ENCODE results near the gene DNAJC7.

The DNAJC7 gene, protein sequence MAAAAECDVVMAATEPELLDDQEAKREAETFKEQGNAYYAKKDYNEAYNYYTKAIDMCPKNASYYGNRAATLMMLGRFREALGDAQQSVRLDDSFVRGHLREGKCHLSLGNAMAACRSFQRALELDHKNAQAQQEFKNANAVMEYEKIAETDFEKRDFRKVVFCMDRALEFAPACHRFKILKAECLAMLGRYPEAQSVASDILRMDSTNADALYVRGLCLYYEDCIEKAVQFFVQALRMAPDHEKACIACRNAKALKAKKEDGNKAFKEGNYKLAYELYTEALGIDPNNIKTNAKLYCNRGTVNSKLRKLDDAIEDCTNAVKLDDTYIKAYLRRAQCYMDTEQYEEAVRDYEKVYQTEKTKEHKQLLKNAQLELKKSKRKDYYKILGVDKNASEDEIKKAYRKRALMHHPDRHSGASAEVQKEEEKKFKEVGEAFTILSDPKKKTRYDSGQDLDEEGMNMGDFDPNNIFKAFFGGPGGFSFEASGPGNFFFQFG

DNA sequence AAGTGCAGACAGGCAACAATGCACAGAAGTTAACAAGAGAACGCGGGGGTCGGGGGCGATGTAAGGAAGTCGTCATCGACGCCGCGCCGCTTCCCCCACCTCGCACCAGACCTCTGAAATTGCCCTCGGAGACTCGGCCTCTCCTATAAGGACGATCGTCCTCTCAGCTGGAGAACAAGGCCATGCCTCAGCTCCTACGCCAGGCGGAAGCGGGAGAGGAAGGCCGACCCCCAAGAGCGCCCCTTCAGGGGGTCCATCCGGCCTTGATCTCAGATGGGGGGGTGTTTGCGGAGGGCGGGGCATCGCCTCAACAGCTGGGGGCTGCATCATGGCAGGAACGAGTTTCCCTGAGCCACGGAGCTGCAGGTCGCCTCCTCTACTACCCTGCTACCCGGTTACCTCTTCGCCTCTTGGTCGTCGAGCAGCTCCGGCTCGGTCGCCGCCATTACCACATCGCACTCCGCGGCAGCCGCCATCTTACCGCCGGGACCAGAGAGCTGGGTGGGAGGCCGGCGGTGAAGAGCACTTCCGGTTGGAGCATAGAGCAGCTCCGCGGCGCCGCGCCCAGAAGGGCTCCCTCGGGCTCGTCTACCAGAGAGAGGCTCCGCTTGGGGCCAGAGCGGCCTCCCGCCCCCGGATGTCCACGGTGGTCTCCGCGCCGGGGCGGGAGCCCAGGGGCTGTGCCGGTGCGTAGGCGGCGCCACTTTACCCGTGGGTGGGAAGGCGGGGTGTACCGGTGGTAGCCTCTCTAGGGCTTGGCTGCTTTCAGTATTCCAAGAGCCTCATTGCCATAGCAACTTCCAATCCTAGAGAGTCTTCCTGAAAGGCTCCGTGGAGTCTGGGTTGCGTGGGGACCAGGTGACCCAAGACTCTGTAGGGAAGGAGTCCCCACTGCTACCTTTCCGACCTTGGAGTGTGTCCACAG, at the start of gene DNAJC7:
DNAJC7 (minus strand) TSS at position 499 of the 925 bp plus-strand sequence; CDS start at position 476, 23 bp downstream.
- peak; percentile 80 to 88 for DNase-seq (ENCODE audit: low read depth in 2 of 2)

DNA sequence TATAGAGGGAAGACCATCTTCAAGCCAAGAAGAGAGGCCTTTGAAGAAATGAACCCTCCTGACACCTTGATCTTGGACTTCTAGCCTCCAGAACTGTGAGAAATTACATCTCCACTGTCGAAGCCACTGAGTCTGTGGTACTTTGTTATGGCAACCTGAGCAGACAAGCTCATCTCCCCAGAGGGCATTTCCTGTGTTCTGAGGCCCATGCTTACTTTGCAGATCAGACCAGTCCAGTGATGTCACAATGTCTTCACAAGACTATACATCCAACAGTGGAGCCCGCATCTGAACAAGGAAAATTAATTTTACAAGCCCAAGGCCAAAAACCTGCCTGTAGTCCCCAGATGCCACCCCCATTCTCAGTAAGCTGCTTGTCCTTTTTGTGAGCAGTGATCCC, 48.0 kb upstream of the DNAJC7 start:
- no peak for DNase-seq (ENCODE audit: low read depth in 2 of 2)

DNA sequence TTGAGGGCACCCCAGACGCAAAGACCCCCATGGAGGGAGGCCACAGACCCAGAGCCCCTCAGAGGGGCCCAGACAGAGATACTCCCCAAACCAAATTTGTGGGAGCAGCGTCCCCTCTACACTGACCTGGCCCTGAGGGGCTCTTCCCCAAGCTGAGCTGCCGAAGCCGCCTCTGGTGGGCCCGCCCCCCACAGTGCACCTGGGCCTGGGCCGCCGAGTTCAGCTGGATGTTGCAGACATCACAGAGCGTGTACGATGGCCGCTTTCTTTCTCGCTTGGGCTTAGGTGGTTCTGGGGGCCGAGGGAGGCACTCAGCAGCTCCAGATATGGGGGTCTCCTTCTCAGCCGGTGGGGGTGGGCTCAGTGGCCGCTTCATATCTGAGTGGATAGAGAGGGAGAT, 45.4 kb upstream of the DNAJC7 start:
- DNase-seq (ENCODE audit: low read depth in 2 of 2), result no peak

DNA sequence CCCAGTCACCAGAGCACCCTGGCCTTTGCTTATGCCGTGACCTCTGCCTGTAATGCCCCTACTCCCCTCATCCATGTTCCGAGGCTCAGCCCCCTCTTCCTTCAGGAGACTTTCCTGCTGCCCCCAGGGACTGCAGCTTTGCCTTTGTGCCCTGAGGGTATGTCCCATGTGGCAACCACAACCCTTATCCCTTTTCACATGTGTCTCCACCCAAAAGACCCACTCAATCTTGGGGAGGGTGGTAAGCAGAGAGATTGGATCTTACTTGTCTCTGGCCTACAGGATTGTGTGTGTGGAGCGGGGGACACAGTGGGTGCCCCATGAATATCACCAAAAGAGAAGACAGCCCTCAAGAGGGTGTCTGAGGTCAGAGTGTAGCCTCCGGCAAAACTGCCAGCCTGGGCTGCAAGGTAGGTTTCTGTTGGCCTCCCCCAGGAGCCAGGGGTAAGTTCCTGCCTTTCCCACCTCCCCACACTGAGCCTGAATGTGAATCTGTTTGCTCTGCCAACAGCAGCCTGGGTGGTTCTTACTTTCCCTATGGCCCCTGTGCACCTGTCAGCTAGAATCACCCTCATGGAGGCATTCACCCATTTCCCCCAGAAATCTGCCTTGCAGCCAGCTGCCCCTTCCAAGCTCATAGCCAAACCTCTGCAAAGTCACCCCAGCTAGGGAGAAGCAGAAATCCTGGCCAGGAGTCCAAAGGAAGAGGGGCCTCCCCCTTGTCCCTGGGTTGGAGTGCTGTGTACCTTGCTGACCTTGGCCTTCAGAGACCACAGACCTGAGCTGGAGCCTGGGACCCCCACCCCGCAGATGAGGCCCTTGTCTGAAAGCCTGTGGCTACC, 44.6 kb upstream of the DNAJC7 start:
- DNase-seq (ENCODE audit: low read depth in 2 of 2), result no peak

DNA sequence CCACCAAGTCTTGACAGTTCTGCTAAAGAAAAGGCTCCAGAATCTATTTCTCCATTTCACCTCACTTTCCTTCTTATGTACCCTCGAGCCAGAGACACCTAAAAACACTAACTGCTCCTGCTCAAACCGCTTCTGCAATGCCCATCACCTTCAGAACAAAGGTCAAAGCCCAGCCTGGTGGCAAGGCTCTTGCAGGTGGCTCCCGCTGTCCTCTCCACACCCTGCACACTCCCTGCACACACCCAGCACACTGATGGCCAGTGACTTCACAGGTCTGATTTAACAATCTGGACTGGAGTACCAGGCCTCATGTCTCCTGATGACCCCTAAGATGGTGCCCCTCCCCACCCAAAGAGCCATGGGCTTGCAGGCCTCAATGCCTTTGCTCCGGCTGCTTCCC, 43.0 kb upstream of the DNAJC7 start:
- no peak for DNase-seq (ENCODE audit: low read depth in 2 of 2)

DNA sequence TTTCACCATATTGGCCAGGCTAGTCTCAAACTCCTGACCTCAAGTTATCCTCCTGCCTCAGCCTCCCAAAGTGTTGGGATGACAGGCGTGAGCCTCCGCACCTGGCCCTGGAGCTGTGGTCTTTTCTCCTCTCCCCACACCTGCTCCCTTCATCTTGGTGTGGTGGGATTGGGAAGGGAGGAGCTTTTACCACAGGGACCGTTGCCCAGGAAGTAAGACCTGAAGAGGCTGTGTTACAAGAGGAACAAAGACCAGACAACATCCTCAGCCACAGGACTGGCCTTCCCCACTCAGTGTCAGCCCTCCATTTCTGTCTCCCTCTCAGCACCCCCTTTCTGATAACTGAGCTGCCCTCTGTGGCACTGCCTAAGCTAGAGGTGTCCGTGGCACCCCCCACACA, 42.6 kb upstream of the DNAJC7 start:
- DNase-seq (ENCODE audit: low read depth in 2 of 2), result no peak

DNA sequence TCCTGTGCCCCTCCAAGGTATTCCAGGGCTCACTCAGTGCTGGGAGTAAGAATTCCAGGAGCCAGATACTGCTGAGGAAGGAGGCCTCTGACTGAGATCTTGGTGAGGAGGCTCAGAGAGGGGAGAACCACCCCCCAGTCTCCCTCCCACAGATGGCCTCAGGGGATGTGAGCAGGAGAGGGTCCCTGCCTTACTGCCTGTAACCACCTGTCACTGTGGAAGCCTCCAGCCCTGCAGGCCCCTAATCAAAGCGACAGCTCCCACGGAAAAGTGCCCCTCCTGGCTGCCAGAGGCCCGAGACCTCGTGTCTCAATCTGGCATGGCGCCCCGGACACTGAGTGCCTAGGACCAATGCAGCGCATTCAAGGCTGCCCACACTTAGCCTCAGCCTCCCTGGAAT, 40.8 kb upstream of the DNAJC7 start:
- no peak for DNase-seq (ENCODE audit: low read depth in 2 of 2)

DNA sequence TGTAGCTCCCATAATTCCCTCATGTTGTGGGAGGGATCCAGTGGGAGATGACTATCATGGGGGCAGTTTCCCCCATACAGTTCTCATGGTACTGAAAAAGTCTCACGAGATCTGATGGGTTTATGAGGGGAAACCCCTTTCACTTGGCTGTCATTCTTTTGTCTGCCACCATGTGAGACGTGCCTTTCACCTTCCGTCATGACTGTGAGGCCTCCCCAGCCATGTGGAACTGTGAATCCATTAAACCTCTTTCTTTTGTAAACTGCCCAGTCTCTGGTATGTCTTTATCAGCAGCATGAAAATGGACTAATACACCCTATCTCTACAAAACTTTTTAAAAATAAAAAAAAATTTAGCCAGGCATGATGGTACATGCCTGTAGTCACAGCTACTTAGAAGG, 39.4 kb upstream of the DNAJC7 start:
- no peak for DNase-seq (ENCODE audit: low read depth in 2 of 2)

DNA sequence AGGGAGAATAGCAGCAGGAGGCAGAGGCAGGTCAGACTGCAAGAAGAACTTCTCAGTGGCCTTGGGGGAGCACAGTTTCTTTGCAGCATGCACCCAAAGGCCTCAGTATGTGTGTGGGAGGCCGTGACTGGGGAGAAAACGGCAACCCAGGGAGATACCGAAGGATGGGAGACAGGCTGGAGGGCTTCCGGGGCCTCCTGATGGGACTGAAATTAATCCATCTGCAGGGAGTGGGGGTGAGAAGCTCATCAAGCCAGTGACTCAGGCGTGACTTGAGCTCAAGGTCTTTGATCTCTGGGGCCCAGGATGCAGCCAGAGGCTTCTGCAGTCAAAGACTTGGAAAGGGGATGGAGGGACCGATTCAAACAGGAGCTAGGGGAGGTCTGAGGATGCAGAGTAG, 38.3 kb upstream of the DNAJC7 start:
- no peak for DNase-seq (ENCODE audit: low read depth in 2 of 2)

DNA sequence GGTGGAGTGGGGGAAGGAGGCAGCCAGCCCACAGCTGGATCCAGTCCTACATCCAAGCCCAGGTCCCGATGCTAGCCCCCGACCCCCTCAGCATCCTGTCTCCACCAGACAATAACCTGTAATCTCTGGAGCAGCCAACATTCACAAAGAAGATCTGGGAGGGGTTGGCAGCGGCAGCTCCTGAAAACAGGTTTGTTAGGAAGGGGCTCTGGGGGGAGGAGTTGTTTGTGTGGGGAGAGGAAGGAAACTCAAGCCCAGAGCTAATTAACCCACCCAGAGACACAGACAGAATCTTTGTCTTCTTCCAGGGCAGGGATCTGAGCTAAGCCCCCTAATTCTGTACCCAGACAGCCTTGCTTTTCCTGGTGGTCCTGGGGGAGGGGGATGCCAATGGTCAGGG, 37.8 kb upstream of the DNAJC7 start:
- DNase-seq (ENCODE audit: low read depth in 2 of 2), result no peak

DNA sequence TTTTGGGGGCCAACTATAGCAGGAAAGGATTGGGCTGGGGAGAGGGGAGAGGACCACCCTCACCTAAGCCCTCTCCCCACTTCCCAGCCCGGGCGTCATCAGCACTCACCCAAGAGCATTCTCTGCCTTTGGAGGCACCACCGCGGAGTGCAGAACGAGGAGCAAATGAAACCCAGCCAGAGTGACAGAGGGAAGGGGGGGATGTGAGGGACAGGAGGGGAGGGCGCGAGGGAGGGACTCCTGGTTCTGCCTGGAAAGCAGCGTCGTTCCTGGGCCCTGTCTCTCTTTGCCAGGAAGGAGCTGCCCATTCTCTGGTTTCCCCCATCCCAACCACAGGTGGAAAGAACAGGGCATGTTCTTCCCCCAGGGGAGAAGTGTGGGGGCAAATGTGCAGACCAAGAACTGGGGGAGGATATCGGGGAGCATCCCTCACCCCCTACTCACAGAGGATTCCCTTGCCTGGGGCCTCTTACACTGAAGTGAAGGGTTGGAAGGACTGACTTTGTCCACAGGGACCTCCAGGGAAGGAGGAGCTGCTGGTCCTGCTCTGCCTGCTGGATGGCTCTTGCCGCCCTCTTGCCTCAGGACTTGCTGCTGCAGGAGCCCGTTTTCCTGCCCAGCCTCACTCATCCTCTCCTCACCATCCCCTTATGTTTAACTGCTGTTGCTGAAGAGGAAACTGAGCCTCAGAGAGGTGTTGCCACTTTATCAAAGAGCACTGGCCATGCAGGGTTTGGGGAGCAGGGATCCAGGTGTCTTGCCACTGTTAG, 36.7 kb upstream of the DNAJC7 start:
- no peak for DNase-seq (ENCODE audit: low read depth in 2 of 2)

DNA sequence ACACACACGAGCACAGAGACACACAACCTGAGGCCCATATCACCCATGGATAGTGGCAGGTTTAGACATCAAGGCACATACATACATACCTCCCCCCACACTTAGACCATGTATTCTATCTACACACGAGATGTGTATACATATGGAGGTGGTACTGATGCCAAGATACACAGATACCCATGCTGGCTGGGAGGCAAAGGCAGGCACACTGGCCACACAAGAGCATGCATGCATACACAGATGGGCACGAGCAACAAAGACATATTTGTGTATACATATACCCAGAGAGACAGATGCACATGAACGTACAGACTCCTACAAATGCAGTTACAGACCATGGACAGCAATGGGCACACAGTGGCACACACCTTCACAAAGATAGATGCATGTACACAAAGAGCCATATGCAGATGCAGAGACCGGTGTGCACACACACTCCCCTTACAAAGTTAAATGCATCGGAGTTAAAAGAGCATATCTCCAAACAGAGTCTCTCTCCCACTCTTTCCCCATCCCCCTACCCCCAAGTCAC, 35.2 kb upstream of the DNAJC7 start:
- DNase-seq (ENCODE audit: low read depth in 2 of 2), result no peak

DNA sequence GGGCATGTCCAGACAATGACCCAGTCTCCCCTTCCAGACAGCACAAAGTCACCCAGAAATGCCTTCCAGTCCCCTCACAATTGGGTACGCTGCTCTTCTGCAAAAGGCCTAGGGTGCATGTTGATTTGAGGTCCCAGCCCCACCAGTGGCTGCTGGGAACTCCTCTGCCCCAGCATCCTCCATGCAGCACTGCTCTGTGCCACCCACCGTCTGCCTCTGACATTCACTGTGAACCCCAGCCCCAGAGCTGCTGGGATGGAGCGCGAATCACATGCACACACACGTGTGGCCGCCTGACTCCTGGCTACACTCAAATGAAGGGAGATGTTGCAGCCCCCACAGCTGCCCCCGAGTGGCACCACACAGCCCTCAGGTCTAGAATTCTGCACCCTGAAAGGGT, 34.4 kb upstream of the DNAJC7 start:
- no peak for DNase-seq (ENCODE audit: low read depth in 2 of 2)

DNA sequence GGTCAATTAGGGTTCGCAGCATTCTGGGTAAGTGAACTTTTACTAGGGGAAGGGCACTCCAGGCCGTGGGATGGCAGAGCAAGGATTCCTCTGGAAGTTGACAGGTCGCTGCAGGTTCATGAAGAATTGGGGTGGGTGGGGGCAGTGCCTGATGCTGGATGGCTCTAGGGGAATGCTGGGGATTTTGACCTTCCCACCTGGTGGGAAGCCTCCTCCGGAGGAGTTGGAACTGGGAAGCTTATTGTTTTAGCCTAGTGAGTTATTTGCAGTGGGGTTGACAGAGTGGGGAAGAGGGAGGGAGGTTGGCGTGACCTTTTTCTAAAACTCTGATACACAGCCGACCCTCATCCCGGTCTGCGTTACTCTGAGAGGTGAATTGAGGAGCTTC, 33.8 kb upstream of the DNAJC7 start:
- DNase-seq (ENCODE audit: low read depth in 2 of 2), result no peak

DNA sequence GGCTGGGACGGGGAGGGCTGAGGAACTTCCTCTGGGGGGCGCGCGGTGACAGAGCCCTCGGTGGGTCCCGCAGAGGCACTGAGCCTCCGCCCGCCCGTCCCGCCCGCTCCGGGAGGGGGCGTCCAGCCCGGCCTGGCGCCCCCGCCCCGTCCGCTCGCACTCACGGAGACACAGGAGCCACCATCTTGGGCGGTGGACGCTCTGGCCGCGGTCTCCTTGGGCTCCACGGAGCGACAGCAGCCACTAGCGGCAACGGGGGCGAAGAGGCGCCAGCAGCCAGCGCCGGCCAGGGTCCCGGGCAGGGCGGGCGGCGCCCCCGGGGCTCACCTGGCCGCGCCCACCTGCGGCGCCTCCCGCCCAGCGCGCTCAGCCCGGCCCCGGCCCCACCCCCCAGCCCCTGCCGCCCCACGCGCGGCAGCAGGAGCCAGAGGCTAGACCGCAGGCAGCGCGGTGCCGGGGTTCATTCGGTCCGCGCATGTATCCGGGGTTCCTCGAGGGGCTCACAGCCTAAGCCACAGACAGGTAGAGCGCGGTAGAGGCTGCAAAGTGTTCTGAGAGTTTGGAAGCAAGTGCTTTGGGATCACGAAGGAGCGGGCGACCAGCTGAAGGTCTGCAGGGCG, 33.3 kb upstream of the DNAJC7 start, which contains the start of gene C17orf113:
C17orf113 (minus strand) TSS at position 209 of the 620 bp plus-strand sequence. CDS start 7,225 bp downstream, outside the sequence.
- DNase-seq (ENCODE audit: low read depth in 2 of 2), result peak in 1 of 2 donors; percentile 50

DNA sequence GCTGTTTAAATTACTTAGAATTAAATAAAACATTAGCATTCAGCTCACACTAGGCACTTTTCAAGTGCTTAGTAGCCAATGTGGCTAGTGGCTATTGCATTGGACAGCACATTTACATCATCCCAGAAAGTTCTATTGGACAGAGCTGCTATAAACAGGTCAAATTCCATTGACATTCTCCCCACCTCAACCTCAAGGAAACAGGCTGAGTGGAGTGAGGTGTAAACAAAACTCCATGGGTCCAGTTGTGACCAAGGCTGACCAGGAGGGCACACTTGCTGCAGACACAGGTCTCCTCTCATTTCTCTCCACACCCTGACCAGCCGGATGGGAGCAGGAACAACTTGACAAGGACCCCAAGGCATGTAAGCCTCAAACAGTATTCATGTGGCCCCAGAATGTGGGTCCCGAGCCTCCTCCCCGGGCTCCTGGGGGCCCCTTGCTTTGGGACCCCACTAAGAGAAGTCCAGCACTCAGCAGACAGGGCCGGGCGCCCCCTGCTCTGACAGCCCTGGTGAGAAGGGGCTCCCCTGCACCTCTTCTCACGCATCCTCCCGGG, 32.7 kb upstream of the DNAJC7 start:
- DNase-seq (ENCODE audit: low read depth in 2 of 2), result no peak

DNA sequence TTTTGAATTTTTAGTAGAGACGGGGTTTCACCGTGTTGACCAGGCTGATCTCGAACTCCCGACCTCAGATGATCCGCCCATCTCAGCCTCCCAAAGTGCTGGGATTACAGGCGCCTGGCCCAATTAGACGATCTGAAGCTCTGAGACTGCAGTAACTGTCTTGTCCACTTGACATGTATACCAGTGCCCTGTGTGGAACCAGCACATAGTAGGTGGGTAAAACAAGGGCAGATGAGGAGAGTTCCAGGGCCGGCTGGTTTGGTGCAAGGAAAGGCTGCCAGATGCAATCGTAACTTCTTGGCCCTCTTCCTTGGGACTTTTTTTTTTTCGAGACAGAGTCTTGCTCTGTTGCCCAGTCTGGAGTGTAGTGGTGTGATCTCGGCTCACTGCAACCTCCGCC, 30.1 kb upstream of the DNAJC7 start:
- no peak for DNase-seq (ENCODE audit: low read depth in 2 of 2)

DNA sequence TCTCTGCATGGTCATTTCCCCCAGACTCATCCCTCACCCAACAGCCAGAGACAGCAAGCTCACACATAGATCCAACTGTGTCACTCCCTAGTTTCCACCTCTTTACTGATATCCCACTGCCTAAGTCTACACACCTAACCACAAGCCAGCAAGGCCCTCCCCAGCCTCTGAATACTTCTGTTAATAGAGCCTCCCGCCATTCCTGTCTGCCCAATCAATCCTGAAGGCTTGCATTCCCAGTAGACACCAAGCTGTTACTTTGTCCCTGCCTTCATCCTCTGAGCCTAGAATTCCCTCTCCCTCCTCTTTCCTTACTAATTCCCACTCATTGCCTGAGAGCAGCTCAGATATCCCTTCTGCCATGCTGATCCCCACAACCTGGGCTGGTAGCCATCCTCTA, 28.5 kb upstream of the DNAJC7 start:
- DNase-seq (ENCODE audit: low read depth in 2 of 2), result no peak

DNA sequence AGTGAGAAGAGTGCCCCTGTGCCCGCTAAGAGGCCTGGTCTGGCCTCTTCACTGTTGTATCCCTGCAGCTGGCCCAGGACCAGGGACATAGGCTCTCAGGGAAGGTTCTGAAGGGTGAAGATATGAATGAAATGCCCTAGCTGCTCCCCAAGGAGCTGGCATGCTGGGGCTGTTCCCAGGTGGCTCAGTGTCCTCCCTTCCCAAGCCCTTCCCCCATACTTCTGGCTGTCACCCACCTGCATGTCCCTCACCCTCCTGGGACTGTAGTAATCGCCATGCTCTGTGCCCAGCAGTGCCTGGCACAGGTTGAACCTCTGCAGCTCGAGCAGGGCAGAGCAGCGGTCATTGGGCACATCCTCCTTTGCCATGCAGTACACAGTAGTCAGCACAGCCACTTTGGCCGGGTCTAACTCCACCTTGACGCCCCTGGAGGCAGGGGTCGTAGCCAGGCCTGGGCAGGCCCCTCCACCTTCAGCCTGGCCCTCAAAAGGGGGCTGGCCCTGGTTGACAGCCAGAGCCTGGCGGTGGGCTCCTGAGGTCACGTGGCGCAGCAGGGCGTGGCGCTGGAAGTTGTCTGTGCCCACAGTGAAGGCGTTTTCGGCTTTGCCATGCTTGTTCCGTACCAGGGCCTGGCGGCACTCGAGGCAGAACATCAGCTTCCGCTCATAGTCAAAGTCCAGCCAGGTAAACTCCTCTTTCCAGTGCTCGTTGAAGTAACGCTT, 25.5 kb upstream of the DNAJC7 start:
- no peak for DNase-seq (ENCODE audit: low read depth in 2 of 2)

Measured in stimulated activated CD8-positive, alpha-beta memory T cell treated with anti-CD3 and anti-CD28 coated beads, Interleukin-7, amount 100 ng/mL, for 4 hours (primary cell).